Neural progenitor cell (in vitro differentiated cells): ENCODE data around the gene ARHGAP4. TPM values are rescaled to one million over a fixed set of nuclear protein-coding genes. Genes with fewer than 3 reads are reported as not detected.

Experiments
- DNase-seq: peaks from one replicate; pipeline ENCODE4 v3.0.0-alpha.2; 2016; ENCODE audit warnings: low spot score
- H2AFZ ChIP-seq: fragments of 200-600 bp; sonication (generic); replicated peaks from 2 replicates; pipeline ENCODE4 v1.6.1; 2016; ENCODE audit warnings: antibody characterized with exemption
- H3F3A ChIP-seq: fragments of 200-600 bp; sonication (generic); 2 replicates; pipeline ENCODE4 v1.6.1; 2016; ENCODE audit warnings: antibody characterized with exemption, low read depth
- H3K27ac ChIP-seq: fragments of 200-600 bp; sonication (generic); 2 replicates; pipeline ENCODE4 v1.5.1; 2016; ENCODE audit warnings: mild to moderate bottlenecking
- H3K27me3 ChIP-seq: fragments of 200-600 bp; sonication (generic); 2 replicates; pipeline ENCODE4 v1.6.1; 2016; ENCODE audit warnings: mild to moderate bottlenecking, moderate library complexity
- H3K36me3 ChIP-seq: fragments of 200-600 bp; sonication (generic); 2 replicates; pipeline ENCODE4 v1.5.1; 2016
- H3K4me1 ChIP-seq: fragments of 200-600 bp; sonication (generic); 2 replicates; pipeline ENCODE4 v1.6.1; 2016; ENCODE audit warnings: mixed run types
- H3K4me2 ChIP-seq: fragments of 200-600 bp; sonication (generic); 2 replicates; pipeline ENCODE4 v1.6.1; 2016
- H3K4me3 ChIP-seq: fragments of 200-600 bp; sonication (generic); 2 replicates; pipeline ENCODE4 v1.5.1; 2016
- H3K79me2 ChIP-seq: fragments of 200-600 bp; sonication (generic); 2 replicates; pipeline ENCODE4 v1.6.1; 2016; ENCODE audit warnings: low read depth
- H3K9ac ChIP-seq: fragments of 200-600 bp; sonication (generic); 2 replicates; pipeline ENCODE4 v1.6.1; 2016
- H3K9me3 ChIP-seq: fragments of 200-600 bp; sonication (generic); 2 replicates; pipeline ENCODE4 v1.5.1; 2016; ENCODE audit warnings: low read depth
- H4K20me1 ChIP-seq: fragments of 200-600 bp; sonication (generic); 2 replicates; pipeline ENCODE4 v1.6.1; 2016; ENCODE audit warnings: low read depth
- H3K27ac Mint-ChIP-seq: 3 replicates; pipeline ENCODE4 v1.8.0; 2021; ENCODE audit warnings: mixed read lengths
- H3K27me3 Mint-ChIP-seq: 2 replicates; pipeline ENCODE4 v1.8.0; 2022; ENCODE audit warnings: low read depth, mild to moderate bottlenecking, inconsistent platforms, moderate library complexity, mixed read lengths; ENCODE audit not compliant: insufficient read depth
- H3K36me3 Mint-ChIP-seq: 3 replicates; pipeline ENCODE4 v1.8.0; 2021; ENCODE audit warnings: mixed read lengths
- H3K4me1 Mint-ChIP-seq: 3 replicates; pipeline ENCODE4 v1.8.0; 2021; ENCODE audit warnings: mixed read lengths
- H3K4me3 Mint-ChIP-seq: 3 replicates; pipeline ENCODE4 v1.8.0; 2021; ENCODE audit warnings: mild to moderate bottlenecking, moderate library complexity, mixed read lengths
- H3K9me3 Mint-ChIP-seq: 3 replicates; pipeline ENCODE4 v1.8.0; 2020; ENCODE audit warnings: mixed read lengths
- EZH2 ChIP-seq: fragments of 200-600 bp; sonication (generic); IDR thresholded peaks from 2 replicates; pipeline ENCODE4 v1.6.1; 2017; ENCODE audit warnings: antibody characterized with exemption, mild to moderate bottlenecking, moderate library complexity
- EZH2phosphoT487 ChIP-seq: fragments of 200-600 bp; sonication (generic); IDR thresholded peaks from 2 replicates; pipeline ENCODE4 v1.6.1; 2017; ENCODE audit warnings: antibody characterized with exemption
- total RNA-seq: library from RNA; depleted of rRNA; stranded (reverse); fragments of >200 nt; gene quantifications from 2 replicates; pipeline ENCODE4 v1.2.3, GENCODE V29; 2015; ENCODE audit warnings: low replicate concordance
- TF ChIP-seq, protein P1 (sequence below): fragments of 200-600 bp; sonication (generic); IDR thresholded peaks from 2 replicates; pipeline ENCODE4 v1.5.1; 2017; ENCODE audit warnings: antibody characterized with exemption, mild to moderate bottlenecking

The ARHGAP4 gene
- total RNA-seq, 1 donor from 2014 or later = 5.1 TPM

GRCh38 chrX:153938226-153938786 is 12.2 kb upstream of the ARHGAP4 start:
- DNase-seq = no peak
- no peak overlapping the region for H3K4me3 Mint-ChIP-seq
- H3K36me3 ChIP-seq = no peaks in the 10 kb centered on the region

DNA sequence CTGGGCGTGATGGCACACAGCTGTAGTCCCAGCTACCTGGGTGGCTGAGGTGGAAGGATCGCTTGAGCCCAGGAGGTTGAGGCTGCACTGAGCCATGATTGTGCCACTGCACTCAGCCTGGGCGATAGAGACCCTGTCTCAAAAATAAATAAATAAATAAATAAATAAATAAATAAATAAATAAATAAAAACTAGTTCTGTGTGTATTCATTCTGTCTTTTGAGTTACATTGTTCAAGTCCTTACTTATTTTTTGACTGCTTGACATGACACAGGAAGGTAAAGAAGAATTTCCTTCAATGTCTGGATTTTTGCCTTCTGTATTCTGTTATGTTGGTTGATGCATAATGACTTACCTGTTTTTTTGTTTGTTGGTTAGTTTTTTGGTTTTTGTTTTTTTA is 11.0 kb upstream of the ARHGAP4 start:
- H3K9me3 ChIP-seq = no peaks in the 10 kb centered on the region
- Mint-ChIP-seq H3K4me1 (peaks cover 20% of the 10 kb centered on the region), H3K4me3 (peak overlapping the region; percentile 54), H3K27ac (no peak overlapping the region), H3K36me3 (peaks cover 2% of the 10 kb centered on the region), H3K27me3 (peaks cover 2% of the 10 kb centered on the region), H3K9me3 (peaks cover 7% of the 10 kb centered on the region)
- H3K4me3 ChIP-seq = no peak overlapping the region
- H2AFZ ChIP-seq = no peak overlapping the region
- no peak overlapping the region for H3K4me2 ChIP-seq
- H3K9ac ChIP-seq = no peak overlapping the region
- H3K4me1 ChIP-seq = no peaks in the 10 kb centered on the region
- TF ChIP-seq EZH2phosphoT487 = no peak
- TF ChIP-seq EZH2 = no peak
- TF ChIP-seq, protein P1, sequence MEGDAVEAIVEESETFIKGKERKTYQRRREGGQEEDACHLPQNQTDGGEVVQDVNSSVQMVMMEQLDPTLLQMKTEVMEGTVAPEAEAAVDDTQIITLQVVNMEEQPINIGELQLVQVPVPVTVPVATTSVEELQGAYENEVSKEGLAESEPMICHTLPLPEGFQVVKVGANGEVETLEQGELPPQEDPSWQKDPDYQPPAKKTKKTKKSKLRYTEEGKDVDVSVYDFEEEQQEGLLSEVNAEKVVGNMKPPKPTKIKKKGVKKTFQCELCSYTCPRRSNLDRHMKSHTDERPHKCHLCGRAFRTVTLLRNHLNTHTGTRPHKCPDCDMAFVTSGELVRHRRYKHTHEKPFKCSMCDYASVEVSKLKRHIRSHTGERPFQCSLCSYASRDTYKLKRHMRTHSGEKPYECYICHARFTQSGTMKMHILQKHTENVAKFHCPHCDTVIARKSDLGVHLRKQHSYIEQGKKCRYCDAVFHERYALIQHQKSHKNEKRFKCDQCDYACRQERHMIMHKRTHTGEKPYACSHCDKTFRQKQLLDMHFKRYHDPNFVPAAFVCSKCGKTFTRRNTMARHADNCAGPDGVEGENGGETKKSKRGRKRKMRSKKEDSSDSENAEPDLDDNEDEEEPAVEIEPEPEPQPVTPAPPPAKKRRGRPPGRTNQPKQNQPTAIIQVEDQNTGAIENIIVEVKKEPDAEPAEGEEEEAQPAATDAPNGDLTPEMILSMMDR = no peak
- DNase-seq = no peak
- H3K27me3 ChIP-seq = no peaks in the 10 kb centered on the region
- no peaks in the 10 kb centered on the region for H3K36me3 ChIP-seq
- no peak overlapping the region for H3K27ac ChIP-seq
- H3F3A ChIP-seq = peaks cover 5% of the 10 kb centered on the region
- no peaks in the 10 kb centered on the region for H4K20me1 ChIP-seq
- H3K79me2 ChIP-seq = peaks cover 18% of the 10 kb centered on the region

More at GRCh38 chrX:153938226-153938786, 12.2 kb upstream of the ARHGAP4 start:
- H3K9me3 ChIP-seq = no peaks in the 10 kb centered on the region
- Mint-ChIP-seq H3K36me3 (no peaks in the 10 kb centered on the region), H3K4me1 (peaks cover 20% of the 10 kb centered on the region), H3K27me3 (peaks cover 2% of the 10 kb centered on the region), H3K27ac (no peak overlapping the region), H3K9me3 (peaks cover 7% of the 10 kb centered on the region)
- peaks cover 5% of the 10 kb centered on the region for H3F3A ChIP-seq
- H3K27me3 ChIP-seq = no peaks in the 10 kb centered on the region
- H3K4me1 ChIP-seq = no peaks in the 10 kb centered on the region
- no peaks in the 10 kb centered on the region for H4K20me1 ChIP-seq
- H3K9ac ChIP-seq = no peak overlapping the region
- H2AFZ ChIP-seq = no peak overlapping the region
- no peak overlapping the region for H3K4me2 ChIP-seq
- peaks cover 13% of the 10 kb centered on the region for H3K79me2 ChIP-seq
- TF ChIP-seq, protein P1 = no peak
- TF ChIP-seq EZH2 (no peak), EZH2phosphoT487 (no peak)
- H3K27ac ChIP-seq = no peak overlapping the region
- H3K4me3 ChIP-seq = no peak overlapping the region

DNA sequence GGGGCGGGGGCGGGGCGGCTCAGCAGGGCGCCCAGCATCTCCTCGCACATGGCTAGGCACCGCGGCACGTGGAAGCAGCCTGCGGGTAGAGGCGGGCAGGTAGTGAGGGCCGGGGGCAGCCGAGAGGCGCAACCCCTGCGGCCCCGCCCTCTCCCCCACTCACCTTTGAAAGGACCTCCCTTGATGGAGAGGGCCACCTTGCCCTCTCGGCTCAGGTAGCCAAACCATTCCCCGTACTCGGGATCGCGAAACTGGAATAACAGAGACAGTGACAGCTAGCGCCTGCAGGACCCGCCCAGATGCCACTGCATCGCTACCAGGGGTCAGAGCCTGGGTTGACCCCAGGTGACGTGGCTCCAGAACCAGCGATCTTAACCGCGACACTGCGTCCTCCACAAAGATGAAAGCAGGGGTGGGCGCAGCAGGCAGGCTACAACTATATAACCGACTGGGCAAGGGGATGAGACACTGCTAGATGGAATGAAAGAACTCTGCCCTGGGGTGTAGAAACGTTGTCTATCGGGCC is 9.3 kb upstream of the ARHGAP4 start:
- Mint-ChIP-seq H3K4me3 (peak overlapping the region; percentile 82), H3K27ac (no peak overlapping the region), H3K36me3 (peaks cover 2% of the 10 kb centered on the region), H3K4me1 (peaks cover 15% of the 10 kb centered on the region), H3K9me3 (peaks cover 7% of the 10 kb centered on the region), H3K27me3 (peaks cover 2% of the 10 kb centered on the region)
- Histone ChIP-seq H2AFZ (no peak overlapping the region), H3K4me1 (no peaks in the 10 kb centered on the region), H3K36me3 (no peaks in the 10 kb centered on the region), H3K4me3 (peak overlapping the region; percentile 73), H3K27ac (no peak overlapping the region), H3F3A (peaks cover 5% of the 10 kb centered on the region), H3K4me2 (peak overlapping the region; percentile 69), H3K79me2 (peaks cover 18% of the 10 kb centered on the region), H4K20me1 (no peaks in the 10 kb centered on the region), H3K9ac (no peak overlapping the region), H3K27me3 (no peaks in the 10 kb centered on the region), H3K9me3 (no peaks in the 10 kb centered on the region)
- TF ChIP-seq EZH2 = no peak
- no peak for TF ChIP-seq EZH2phosphoT487
- TF ChIP-seq, protein P1 = no peak
- DNase-seq = peak; percentile 47
